Stimulated activated CD4-positive, alpha-beta T cell treated with anti-CD3 and anti-CD28 coated beads, Interleukin-2, amount 100 ng/mL, for 4 hours (primary cell): Measurements from ENCODE around the gene GSDME.
"Not testable (repeated sequence)": the region's sequence is repeated elsewhere in the genome, so short reads cannot be mapped to it uniquely, and the experiment has no call there.

ENCODE experiments used
- DNase-seq: peaks from one replicate; pipeline ENCODE4 v3.0.0-alpha.2; 2020; ENCODE audit warnings: low read depth

GSDME gene

GRCh38 chr7:24757353-24758275 is at the start of gene GSDME:
GSDME (minus strand) TSS chr7:24757464; CDS start chr7:24749774, 7,690 bp downstream.
- DNase-seq, result peak; percentile 21

GRCh38 chr7:24802300-24802699 is 45.0 kb upstream of the GSDME start:
- no peak for DNase-seq

- DNase-seq, result no peak
Observed at GRCh38 chr7:24801883-24802282, 44.6 kb upstream of the GSDME start.

- DNase-seq, result no peak
Observed at GRCh38 chr7:24800667-24801066, 43.4 kb upstream of the GSDME start.

GRCh38 chr7:24800073-24800472 is 42.8 kb upstream of the GSDME start:
- DNase-seq, result no peak

- DNase-seq, result no peak
Observed at GRCh38 chr7:24799506-24799905, 42.2 kb upstream of the GSDME start.

GRCh38 chr7:24798261-24798660 is 41.0 kb upstream of the GSDME start:
- no peak for DNase-seq

- DNase-seq, result no peak
Observed at GRCh38 chr7:24797270-24797669, 40.0 kb upstream of the GSDME start.

GRCh38 chr7:24795407-24795767 is 38.1 kb upstream of the GSDME start:
- no peak for DNase-seq

- DNase-seq, result not testable (repeated sequence)
Observed at GRCh38 chr7:24794751-24795406, 37.6 kb upstream of the GSDME start.

GRCh38 chr7:24793982-24794648 is 36.9 kb upstream of the GSDME start:
- DNase-seq, result no peak

GRCh38 chr7:24788961-24789576 is 31.8 kb upstream of the GSDME start:
- no peak for DNase-seq

- no peak for DNase-seq
Observed at GRCh38 chr7:24788075-24788474, 30.8 kb upstream of the GSDME start.

GRCh38 chr7:24786941-24787340 is 29.7 kb upstream of the GSDME start:
- DNase-seq, result no peak

GRCh38 chr7:24786306-24786705 is 29.0 kb upstream of the GSDME start:
- DNase-seq, result no peak

- DNase-seq, result no peak
Observed at GRCh38 chr7:24784277-24784676, 27.0 kb upstream of the GSDME start.

- DNase-seq, result no peak
Observed at GRCh38 chr7:24783698-24784097, 26.4 kb upstream of the GSDME start.

- DNase-seq, result no peak
Observed at GRCh38 chr7:24781106-24781505, 23.8 kb upstream of the GSDME start.

- no peak for DNase-seq
Observed at GRCh38 chr7:24779283-24779655, 22.0 kb upstream of the GSDME start.

- no peak for DNase-seq
Observed at GRCh38 chr7:24778543-24779282, 21.4 kb upstream of the GSDME start.

- DNase-seq, result no peak
Observed at GRCh38 chr7:24777806-24778205, 20.5 kb upstream of the GSDME start.

- no peak for DNase-seq
Observed at GRCh38 chr7:24773646-24774045, 16.4 kb upstream of the GSDME start.
